ENCODE measurements around the gene KLHL29. TPM values are rescaled to one million over a fixed set of nuclear protein-coding genes. Genes with fewer than 3 reads are reported as not detected.

The KLHL29 gene
- total RNA-seq, 1 donor from 2014 or later = 3.0 TPM

GRCh38 chr2:23484275-23484674, 99.3 kb downstream of the KLHL29 start:
- DNase-seq (ENCODE audit: low spot score) = no peak
- peaks cover 21% of the 10 kb centered on the region for H3K4me1 Mint-ChIP-seq (ENCODE audit: low read depth)
- intact Hi-C loops (cut with micrococcal nuclease) = no loop called here
- H3K27me3 Mint-ChIP-seq (ENCODE audit: low read depth) = peaks cover 19% of the 10 kb centered on the region
- no peaks in the 10 kb centered on the region for H3K9me3 Mint-ChIP-seq
- H3K4me3 Mint-ChIP-seq (ENCODE audit: low read depth) = no peak overlapping the region
- H3K27ac Mint-ChIP-seq = no peak overlapping the region
- H3K36me3 Mint-ChIP-seq (ENCODE audit: low read depth) = no peaks in the 10 kb centered on the region

GRCh38 chr2:23484767-23485166, 99.8 kb downstream of the KLHL29 start:
- intact Hi-C loops (cut with micrococcal nuclease) = loop anchor here (5.0 kb wide), 1 partner anchor 97 kb away; the partner anchor contains the start of gene KLHL29
- no peak for DNase-seq (ENCODE audit: low spot score)
- no peaks in the 10 kb centered on the region for H3K9me3 Mint-ChIP-seq
- H3K4me3 Mint-ChIP-seq (ENCODE audit: low read depth) = no peak overlapping the region
- H3K4me1 Mint-ChIP-seq (ENCODE audit: low read depth) = peaks cover 26% of the 10 kb centered on the region
- no peak overlapping the region for H3K27ac Mint-ChIP-seq
- peaks cover 14% of the 10 kb centered on the region for H3K27me3 Mint-ChIP-seq (ENCODE audit: low read depth)
- H3K36me3 Mint-ChIP-seq (ENCODE audit: low read depth) = no peaks in the 10 kb centered on the region

GRCh38 chr2:23485261-23485660, 100.3 kb downstream of the KLHL29 start:
- Mint-ChIP-seq H3K4me3 (ENCODE audit: low read depth) (no peak overlapping the region), H3K27me3 (ENCODE audit: low read depth) (peaks cover 13% of the 10 kb centered on the region), H3K36me3 (ENCODE audit: low read depth) (no peaks in the 10 kb centered on the region), H3K4me1 (ENCODE audit: low read depth) (peaks cover 31% of the 10 kb centered on the region), H3K9me3 (no peaks in the 10 kb centered on the region), H3K27ac (no peak overlapping the region)
- no peak for DNase-seq (ENCODE audit: low spot score)
- intact Hi-C loops (cut with micrococcal nuclease) = loop anchor here (5.0 kb wide), 1 partner anchor 98 kb away; the partner anchor contains the start of gene KLHL29

- peaks cover 10% of the 10 kb centered on the region for H3K27me3 Mint-ChIP-seq (ENCODE audit: low read depth)
- H3K4me1 Mint-ChIP-seq (ENCODE audit: low read depth) = peaks cover 39% of the 10 kb centered on the region
- DNase-seq (ENCODE audit: low spot score) = no peak
- H3K27ac Mint-ChIP-seq = no peak overlapping the region
- H3K4me3 Mint-ChIP-seq (ENCODE audit: low read depth) = no peak overlapping the region
- intact Hi-C loops (cut with micrococcal nuclease) = loop anchor here (5.0 kb wide), 1 partner anchor 99 kb away; the partner anchor contains the start of gene KLHL29
- H3K9me3 Mint-ChIP-seq = no peaks in the 10 kb centered on the region
- no peaks in the 10 kb centered on the region for H3K36me3 Mint-ChIP-seq (ENCODE audit: low read depth)
Measured at GRCh38 chr2:23485841-23486683, 101.1 kb downstream of the KLHL29 start.

GRCh38 chr2:23486684-23487075, 101.7 kb downstream of the KLHL29 start:
- H3K4me1 Mint-ChIP-seq (ENCODE audit: low read depth) = peaks cover 44% of the 10 kb centered on the region
- H3K36me3 Mint-ChIP-seq (ENCODE audit: low read depth) = no peaks in the 10 kb centered on the region
- H3K27me3 Mint-ChIP-seq (ENCODE audit: low read depth) = peaks cover 10% of the 10 kb centered on the region
- H3K27ac Mint-ChIP-seq = no peak overlapping the region
- H3K4me3 Mint-ChIP-seq (ENCODE audit: low read depth) = no peak overlapping the region
- H3K9me3 Mint-ChIP-seq = no peaks in the 10 kb centered on the region
- DNase-seq (ENCODE audit: low spot score) = no peak
- intact Hi-C loops (cut with micrococcal nuclease) = loop anchor here (5.0 kb wide), 1 partner anchor 99 kb away; the partner anchor contains the start of gene KLHL29

- peaks cover 10% of the 10 kb centered on the region for H3K27me3 Mint-ChIP-seq (ENCODE audit: low read depth)
- no peak for DNase-seq (ENCODE audit: low spot score)
- H3K4me3 Mint-ChIP-seq (ENCODE audit: low read depth) = no peak overlapping the region
- intact Hi-C loops (cut with micrococcal nuclease) = loop anchor here (1.0 to 5.0 kb wide), 3 partner anchors 9 to 101 kb away; partner anchors contain the start of gene KLHL29
- H3K36me3 Mint-ChIP-seq (ENCODE audit: low read depth) = no peaks in the 10 kb centered on the region
- no peaks in the 10 kb centered on the region for H3K9me3 Mint-ChIP-seq
- peaks cover 49% of the 10 kb centered on the region for H3K4me1 Mint-ChIP-seq (ENCODE audit: low read depth)
- H3K27ac Mint-ChIP-seq = peak overlapping the region; percentile 88
Measured at GRCh38 chr2:23487735-23488492, 102.9 kb downstream of the KLHL29 start.

DNA sequence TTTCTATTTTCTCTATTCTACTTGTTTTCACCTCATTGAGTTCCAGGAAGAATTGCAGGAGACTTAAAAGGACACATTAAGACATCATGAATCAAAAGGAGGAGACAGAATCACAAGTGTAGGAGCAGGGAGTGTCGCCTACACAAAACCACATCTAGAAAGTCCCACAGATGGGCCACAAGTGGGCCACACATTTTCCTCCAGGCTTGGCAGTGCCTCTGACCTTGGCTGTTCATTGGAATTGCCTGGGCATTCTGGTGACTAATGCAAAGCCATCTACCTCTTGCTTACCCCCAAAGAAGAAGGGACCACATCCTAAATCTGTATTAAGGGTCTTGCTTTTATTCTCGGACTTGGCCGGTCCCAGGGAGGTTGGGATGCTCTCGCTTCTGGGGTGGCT, 103.6 kb downstream of the KLHL29 start:
- no peak for DNase-seq (ENCODE audit: low spot score)
- no peaks in the 10 kb centered on the region for H3K36me3 Mint-ChIP-seq (ENCODE audit: low read depth)
- intact Hi-C loops (cut with micrococcal nuclease) = loop anchor here (1.0 to 5.0 kb wide), 3 partner anchors 9 to 101 kb away; partner anchors contain the start of gene KLHL29
- H3K27me3 Mint-ChIP-seq (ENCODE audit: low read depth) = peaks cover 10% of the 10 kb centered on the region
- H3K4me3 Mint-ChIP-seq (ENCODE audit: low read depth) = no peak overlapping the region
- H3K27ac Mint-ChIP-seq = peak overlapping the region; percentile 88
- H3K4me1 Mint-ChIP-seq (ENCODE audit: low read depth) = peaks cover 54% of the 10 kb centered on the region
- no peaks in the 10 kb centered on the region for H3K9me3 Mint-ChIP-seq

DNA sequence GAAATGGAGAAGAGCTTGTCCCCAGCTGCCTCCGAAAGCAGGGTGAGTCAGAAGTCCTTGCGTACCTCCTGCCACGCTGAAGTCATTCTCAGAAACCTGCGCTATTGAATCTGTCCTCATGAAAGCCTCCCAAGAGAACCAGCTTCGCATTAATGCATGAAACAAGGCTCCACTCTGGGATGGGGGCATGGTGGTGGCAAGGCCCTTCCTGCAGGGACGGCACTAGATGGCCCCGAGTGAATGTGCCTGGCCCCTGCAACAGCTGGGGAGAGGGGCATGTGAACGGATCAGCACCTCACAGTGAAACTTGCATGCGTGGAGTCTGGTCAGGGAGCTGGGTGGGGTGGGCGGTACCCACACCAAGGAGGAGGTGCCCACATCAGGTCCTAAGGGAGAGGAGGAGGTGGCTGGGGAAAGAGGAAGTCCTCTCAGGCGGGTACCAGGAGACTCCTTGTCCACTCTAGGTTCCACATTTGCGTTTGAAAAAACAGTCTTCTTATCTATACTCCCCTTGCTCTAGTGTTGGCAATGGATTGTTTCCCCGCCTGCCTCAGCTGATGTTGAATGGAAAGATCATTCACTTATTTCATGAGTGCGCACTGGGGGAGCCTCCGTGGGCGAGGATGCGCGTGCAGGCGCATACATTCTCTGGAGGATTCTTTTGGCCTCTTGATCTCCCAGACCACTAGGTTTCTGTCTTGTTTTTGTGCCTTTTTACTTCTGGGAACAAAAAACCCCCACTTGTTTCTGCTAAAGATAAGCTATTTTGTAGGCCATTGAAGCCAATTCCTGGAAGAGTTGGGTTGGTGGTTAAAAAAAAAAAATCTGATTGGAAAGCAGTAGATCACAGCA, 104.7 kb downstream of the KLHL29 start:
- H3K4me1 Mint-ChIP-seq (ENCODE audit: low read depth) = peaks cover 55% of the 10 kb centered on the region
- peak; percentile 22 for DNase-seq (ENCODE audit: low spot score)
- peak overlapping the region; percentile 48 for H3K4me3 Mint-ChIP-seq (ENCODE audit: low read depth)
- H3K27ac Mint-ChIP-seq = peak overlapping the region; percentile 88
- H3K27me3 Mint-ChIP-seq (ENCODE audit: low read depth) = peaks cover 3% of the 10 kb centered on the region
- H3K36me3 Mint-ChIP-seq (ENCODE audit: low read depth) = no peaks in the 10 kb centered on the region
- no peaks in the 10 kb centered on the region for H3K9me3 Mint-ChIP-seq
- intact Hi-C loops (cut with micrococcal nuclease) = loop anchor here (1.0 to 5.0 kb wide), 3 partner anchors 43 to 102 kb away; partner anchors contain the start of gene KLHL29

- Mint-ChIP-seq H3K36me3 (ENCODE audit: low read depth) (no peaks in the 10 kb centered on the region), H3K27ac (no peak overlapping the region), H3K4me1 (ENCODE audit: low read depth) (peaks cover 64% of the 10 kb centered on the region), H3K27me3 (ENCODE audit: low read depth) (peaks cover 2% of the 10 kb centered on the region), H3K4me3 (ENCODE audit: low read depth) (no peak overlapping the region), H3K9me3 (no peaks in the 10 kb centered on the region)
- no peak for DNase-seq (ENCODE audit: low spot score)
- intact Hi-C loops (cut with micrococcal nuclease) = no loop called here
Measured at GRCh38 chr2:23491591-23492336, 106.8 kb downstream of the KLHL29 start.

GRCh38 chr2:23492337-23492675, 107.3 kb downstream of the KLHL29 start:
- H3K4me1 Mint-ChIP-seq (ENCODE audit: low read depth) = peaks cover 66% of the 10 kb centered on the region
- H3K36me3 Mint-ChIP-seq (ENCODE audit: low read depth) = no peaks in the 10 kb centered on the region
- no peak for DNase-seq (ENCODE audit: low spot score)
- H3K27ac Mint-ChIP-seq = no peak overlapping the region
- intact Hi-C loops (cut with micrococcal nuclease) = no loop called here
- H3K9me3 Mint-ChIP-seq = no peaks in the 10 kb centered on the region
- H3K4me3 Mint-ChIP-seq (ENCODE audit: low read depth) = no peak overlapping the region
- H3K27me3 Mint-ChIP-seq (ENCODE audit: low read depth) = peaks cover 2% of the 10 kb centered on the region

GRCh38 chr2:23492921-23493320, 107.9 kb downstream of the KLHL29 start:
- no peak overlapping the region for H3K27ac Mint-ChIP-seq
- peaks cover 65% of the 10 kb centered on the region for H3K4me1 Mint-ChIP-seq (ENCODE audit: low read depth)
- DNase-seq (ENCODE audit: low spot score) = no peak
- no peak overlapping the region for H3K4me3 Mint-ChIP-seq (ENCODE audit: low read depth)
- no peaks in the 10 kb centered on the region for H3K36me3 Mint-ChIP-seq (ENCODE audit: low read depth)
- no peaks in the 10 kb centered on the region for H3K9me3 Mint-ChIP-seq
- intact Hi-C loops (cut with micrococcal nuclease) = no loop called here
- H3K27me3 Mint-ChIP-seq (ENCODE audit: low read depth) = peaks cover 4% of the 10 kb centered on the region

DNA sequence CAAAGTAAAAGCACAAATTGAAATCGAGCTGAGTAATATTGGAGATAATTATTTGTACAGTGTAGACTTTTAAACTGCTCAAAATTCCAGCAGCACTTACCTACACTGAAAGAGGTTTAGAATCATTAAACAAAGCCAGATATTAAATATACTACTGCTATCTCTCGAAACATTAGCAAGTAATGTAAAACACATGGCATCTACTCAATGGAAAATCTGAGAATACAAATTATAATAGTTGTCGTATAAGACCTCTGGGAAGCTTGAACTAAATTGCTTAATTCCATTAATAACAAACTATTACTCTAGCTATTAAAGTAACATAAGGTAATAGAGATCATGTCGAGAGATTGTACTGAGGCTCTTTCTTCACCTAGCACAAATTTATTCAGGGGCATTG, 108.9 kb downstream of the KLHL29 start:
- peaks cover 57% of the 10 kb centered on the region for H3K4me1 Mint-ChIP-seq (ENCODE audit: low read depth)
- H3K27me3 Mint-ChIP-seq (ENCODE audit: low read depth) = peaks cover 4% of the 10 kb centered on the region
- H3K9me3 Mint-ChIP-seq = no peaks in the 10 kb centered on the region
- intact Hi-C loops (cut with micrococcal nuclease) = no loop called here
- no peaks in the 10 kb centered on the region for H3K36me3 Mint-ChIP-seq (ENCODE audit: low read depth)
- H3K4me3 Mint-ChIP-seq (ENCODE audit: low read depth) = no peak overlapping the region
- no peak for DNase-seq (ENCODE audit: low spot score)
- H3K27ac Mint-ChIP-seq = no peak overlapping the region
